IMR-90 (cell line): Measurements from ENCODE around the gene EMILIN2.
"Not testable (repeated sequence)": the region's sequence is repeated elsewhere in the genome, so short reads cannot be mapped to it uniquely, and the experiment has no call there.

Source experiments
- FOS ChIP-seq: fragments of 150-350 bp; IDR thresholded peaks from 2 replicates; pipeline ENCODE4 v1.6.1; 2016; ENCODE audit warnings: low read depth, low read length
- MXI1 ChIP-seq: IDR thresholded peaks from 2 replicates; pipeline ENCODE4 v1.6.1; 2012; ENCODE audit warnings: low read depth, mild to moderate bottlenecking, low read length, moderate library complexity, borderline replicate concordance
- POLR2A ChIP-seq: IDR thresholded peaks from 2 replicates; pipeline ENCODE4 v1.6.1; 2012; ENCODE audit warnings: mild to moderate bottlenecking, low read depth, low read length
- RCOR1 ChIP-seq: IDR thresholded peaks from 2 replicates; pipeline ENCODE4 v1.6.1; 2012; ENCODE audit warnings: mild to moderate bottlenecking, low read length, improper control_type of control experiment; ENCODE audit not compliant: insufficient replicate concordance
- RFX5 ChIP-seq: IDR thresholded peaks from 2 replicates; pipeline ENCODE4 v1.8.0; 2012; ENCODE audit warnings: low read depth, mild to moderate bottlenecking, low read length, moderate library complexity
- TF ChIP-seq, protein P1 (sequence below): conservative IDR thresholded peaks from 2 replicates; pipeline ENCODE4 v1.5.1; 2012; ENCODE audit warnings: mild to moderate bottlenecking, low read depth, low read length, improper control_type of control experiment

DNA sequence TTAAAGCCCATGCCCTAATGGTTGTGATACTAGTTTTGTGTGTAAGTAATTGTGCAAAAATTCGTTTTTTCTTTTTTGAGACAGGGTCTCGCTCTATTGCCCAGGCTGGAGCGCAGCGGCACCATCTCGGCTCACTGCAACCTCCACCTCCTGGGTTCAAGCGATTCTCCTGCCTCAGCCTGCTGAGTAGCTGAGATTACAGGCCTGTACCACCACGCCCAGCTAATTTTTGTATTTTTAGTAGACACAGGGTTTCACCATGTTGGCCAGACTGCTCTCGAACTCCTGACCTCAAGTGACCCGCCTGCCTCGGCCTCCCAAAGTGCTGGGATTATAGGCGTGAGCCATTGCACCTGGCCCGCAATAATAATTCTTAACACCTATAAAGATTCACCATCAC is 5.7 kb downstream of the EMILIN2 start:
- TF ChIP-seq, protein P1, sequence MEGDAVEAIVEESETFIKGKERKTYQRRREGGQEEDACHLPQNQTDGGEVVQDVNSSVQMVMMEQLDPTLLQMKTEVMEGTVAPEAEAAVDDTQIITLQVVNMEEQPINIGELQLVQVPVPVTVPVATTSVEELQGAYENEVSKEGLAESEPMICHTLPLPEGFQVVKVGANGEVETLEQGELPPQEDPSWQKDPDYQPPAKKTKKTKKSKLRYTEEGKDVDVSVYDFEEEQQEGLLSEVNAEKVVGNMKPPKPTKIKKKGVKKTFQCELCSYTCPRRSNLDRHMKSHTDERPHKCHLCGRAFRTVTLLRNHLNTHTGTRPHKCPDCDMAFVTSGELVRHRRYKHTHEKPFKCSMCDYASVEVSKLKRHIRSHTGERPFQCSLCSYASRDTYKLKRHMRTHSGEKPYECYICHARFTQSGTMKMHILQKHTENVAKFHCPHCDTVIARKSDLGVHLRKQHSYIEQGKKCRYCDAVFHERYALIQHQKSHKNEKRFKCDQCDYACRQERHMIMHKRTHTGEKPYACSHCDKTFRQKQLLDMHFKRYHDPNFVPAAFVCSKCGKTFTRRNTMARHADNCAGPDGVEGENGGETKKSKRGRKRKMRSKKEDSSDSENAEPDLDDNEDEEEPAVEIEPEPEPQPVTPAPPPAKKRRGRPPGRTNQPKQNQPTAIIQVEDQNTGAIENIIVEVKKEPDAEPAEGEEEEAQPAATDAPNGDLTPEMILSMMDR: not testable (repeated sequence)
- not testable (repeated sequence) for TF ChIP-seq FOS, MXI1, RCOR1, POLR2A, RFX5
